Endothelial cell of umbilical vein (primary cell): ENCODE data around the gene CTIF. TPM values are rescaled to one million over a fixed set of nuclear protein-coding genes. Genes with fewer than 3 reads are reported as not detected.

Experiments used
- BruUV-seq: library from RNA; stranded (reverse); fragments of 400-500 nt; replicated peaks from 2 replicates; lab custom pipeline; 2021; lab: Mats Ljungman, UMichigan
- CTCF ChIA-PET: fragments of 300-600, 350-600 bp; sonication (Branson Sonifier 250); formaldehyde crosslinking; loops from one replicate; lab custom pipeline; 2021; ENCODE audit warnings: antibody characterized with exemption, inconsistent platforms; lab: Charles Lee
- POLR2A ChIA-PET: fragments of 300-600, 350-600 bp; sonication (Branson Sonifier 250); formaldehyde crosslinking; loops from one replicate; lab custom pipeline; 2021; ENCODE audit warnings: antibody characterized with exemption, inconsistent platforms; lab: Charles Lee
- DNase-seq: peaks from one replicate; pipeline ENCODE4 v3.0.0-alpha.2; 2011; ENCODE audit warnings: low read depth, low spot score
- FAIRE-seq: peaks from 2 replicates; lab custom pipeline; 2011; peaks lifted over from hg19 to GRCh38; lab: Jason Lieb, UNC
- H2AFZ ChIP-seq: 2 replicates; pipeline ENCODE4 v1.6.0; 2012; ENCODE audit warnings: low read depth, low read length, control low read depth, inconsistent platforms
- H3K27ac ChIP-seq: 2 replicates; pipeline ENCODE4 v1.5.1; 2011; ENCODE audit warnings: low read depth, mild to moderate bottlenecking, control low read depth, low read length, moderate library complexity; ENCODE audit not compliant: insufficient read depth
- H3K27me3 ChIP-seq, 2 experiments: 2 replicates each; pipeline versions ENCODE4 v1.6.0 to v1.6.1; 2011; ENCODE audit warnings: low read length in 2 of 2, mixed read lengths in 1 of 2; ENCODE audit not compliant: control insufficient read depth in 2 of 2, insufficient read depth in 2 of 2
- H3K36me3 ChIP-seq, 2 experiments: 2 replicates in 1 of 2; 3 replicates in 1 of 2; pipeline ENCODE4 v1.5.1; 2011; ENCODE audit warnings: low read length in 2 of 2, mild to moderate bottlenecking in 1 of 2, moderate library complexity in 1 of 2; ENCODE audit not compliant: control insufficient read depth in 2 of 2, insufficient read depth in 2 of 2; ENCODE audit errors: extremely low read depth in 1 of 2
- H3K4me1 ChIP-seq: 3 replicates; pipeline ENCODE4 v1.5.1; 2011; ENCODE audit warnings: mild to moderate bottlenecking, low read length; ENCODE audit not compliant: control insufficient read depth, insufficient read depth; ENCODE audit errors: extremely low read depth
- H3K4me2 ChIP-seq: 2 replicates; pipeline ENCODE4 v1.6.1; 2011; ENCODE audit warnings: low read length, control low read depth, mixed read lengths; ENCODE audit not compliant: insufficient read depth
- H3K4me3 ChIP-seq, 3 experiments: fragments of 200-600 bp in 1 of 3; sonication (generic), shearing (Covaris generic) in 1 of 3; replicated peaks in 1 of 3; 2 replicates each; pipeline ENCODE4 v1.5.1; 2011 to 2016; ENCODE audit warnings: control low read depth in 3 of 3, low read length in 3 of 3, mild to moderate bottlenecking in 2 of 3, inconsistent platforms in 1 of 3, low read depth in 1 of 3, moderate library complexity in 1 of 3; ENCODE audit not compliant: insufficient read depth in 1 of 3
- H3K79me2 ChIP-seq: 2 replicates; pipeline ENCODE4 v1.6.0; 2012; ENCODE audit warnings: low read length, inconsistent platforms; ENCODE audit not compliant: control insufficient read depth, insufficient read depth
- H3K9ac ChIP-seq: replicated peaks from 2 replicates; pipeline ENCODE3; 2011; ENCODE audit warnings: low read length, control low read depth; ENCODE audit not compliant: insufficient read depth; ENCODE audit errors: extremely low read depth
- H3K9me1 ChIP-seq: replicated peaks from 3 replicates; pipeline ENCODE4 v1.6.0; 2011; ENCODE audit warnings: mild to moderate bottlenecking, low read length; ENCODE audit not compliant: control insufficient read depth, insufficient read depth; ENCODE audit errors: extremely low read depth
- H3K9me3 ChIP-seq: replicated peaks from 2 replicates; pipeline ENCODE4 v1.5.1; 2012; ENCODE audit warnings: low read length, inconsistent platforms; ENCODE audit not compliant: control insufficient read depth, insufficient read depth
- H4K20me1 ChIP-seq: replicated peaks from 2 replicates; pipeline ENCODE3; 2011; ENCODE audit warnings: mild to moderate bottlenecking, low read length; ENCODE audit not compliant: control insufficient read depth, insufficient read depth; ENCODE audit errors: extremely low read depth
- EZH2 ChIP-seq: IDR thresholded peaks from 2 replicates; pipeline ENCODE4 v1.6.1; 2012; ENCODE audit warnings: borderline replicate concordance, low read depth, mild to moderate bottlenecking, moderate library complexity, low read length, inconsistent platforms; ENCODE audit not compliant: severe bottlenecking
- FOS ChIP-seq: IDR thresholded peaks from 2 replicates; pipeline ENCODE4 v1.6.1; 2011; ENCODE audit warnings: mild to moderate bottlenecking, low read length, moderate library complexity, borderline replicate concordance; ENCODE audit not compliant: insufficient read depth
- GATA2 ChIP-seq: IDR thresholded peaks from 2 replicates; pipeline ENCODE4 v1.7.0; 2011; ENCODE audit warnings: low read depth, mild to moderate bottlenecking, moderate library complexity, mixed read lengths, low read length; ENCODE audit not compliant: insufficient read length, insufficient read depth
- JUN ChIP-seq: IDR thresholded peaks from 2 replicates; pipeline ENCODE4 v1.6.1; 2011; ENCODE audit warnings: borderline replicate concordance, low read depth; ENCODE audit not compliant: insufficient read length, insufficient read depth
- MYC ChIP-seq: IDR thresholded peaks from one replicate; pipeline ENCODE4 v1.6.1; 2011; ENCODE audit warnings: mild to moderate bottlenecking, low read depth, low read length
- POLR2AphosphoS5 ChIP-seq: IDR thresholded peaks from 2 replicates; pipeline ENCODE4 v1.6.1; 2012; ENCODE audit warnings: low read depth, mild to moderate bottlenecking, control low read depth, low read length, moderate library complexity; ENCODE audit not compliant: insufficient read depth
- dilution Hi-C: fragments of 300-500 bp; cut with MboI; formaldehyde crosslinking; loops from one replicate; pipeline ENCODE4 v1.15.0; 2019; ENCODE audit warnings: low sequenced_read_pairs; ENCODE audit not compliant: extremely low pct_ligation_motif_present
- intact Hi-C: fragments of 100-400 bp; cut with micrococcal nuclease; formaldehyde crosslinking; loops from one replicate; pipeline ENCODE4 v1.10.0; 2022
- polyA plus RNA-seq, 4 experiments: library from polyadenylated mRNA; depleted of rRNA in 3 of 4; stranded (reverse) in 3 of 4; unstranded in 1 of 4; fragments of >200 nt; gene quantifications; 2 replicates each; pipeline versions ENCODE4 v1.2.1 to v1.2.3, GENCODE V29; 2011 to 2012; ENCODE audit warnings: missing spikeins in 1 of 4
- total RNA-seq: library from RNA; stranded (reverse); gene quantifications from 2 replicates; pipeline ENCODE4 v1.2.3, GENCODE V29; 2021
- TF ChIP-seq, protein P1 (sequence below), 2 donors: IDR thresholded peaks; 1 replicate in 1 of 2; 2 replicates in 1 of 2; pipeline ENCODE4 v1.5.1; 2011; ENCODE audit warnings: low read length in 2 of 2, mild to moderate bottlenecking in 2 of 2, moderate library complexity in 2 of 2, control low read depth in 1 of 2, inconsistent platforms in 1 of 2, low read depth in 1 of 2; ENCODE audit not compliant: insufficient read depth in 1 of 2; ENCODE audit errors: extremely low read depth in 1 of 2
- TF ChIP-seq, protein P2 (sequence below): IDR thresholded peaks from 2 replicates; pipeline ENCODE4 v1.6.1; 2011; ENCODE audit not compliant: insufficient read depth, insufficient read length

The CTIF gene
- total and polyA plus RNA-seq, 2 donors (not counting 3 experiments of a cell fraction or from before 2014, with no cell fraction given) = 20.9 to 57.7 TPM

DNA sequence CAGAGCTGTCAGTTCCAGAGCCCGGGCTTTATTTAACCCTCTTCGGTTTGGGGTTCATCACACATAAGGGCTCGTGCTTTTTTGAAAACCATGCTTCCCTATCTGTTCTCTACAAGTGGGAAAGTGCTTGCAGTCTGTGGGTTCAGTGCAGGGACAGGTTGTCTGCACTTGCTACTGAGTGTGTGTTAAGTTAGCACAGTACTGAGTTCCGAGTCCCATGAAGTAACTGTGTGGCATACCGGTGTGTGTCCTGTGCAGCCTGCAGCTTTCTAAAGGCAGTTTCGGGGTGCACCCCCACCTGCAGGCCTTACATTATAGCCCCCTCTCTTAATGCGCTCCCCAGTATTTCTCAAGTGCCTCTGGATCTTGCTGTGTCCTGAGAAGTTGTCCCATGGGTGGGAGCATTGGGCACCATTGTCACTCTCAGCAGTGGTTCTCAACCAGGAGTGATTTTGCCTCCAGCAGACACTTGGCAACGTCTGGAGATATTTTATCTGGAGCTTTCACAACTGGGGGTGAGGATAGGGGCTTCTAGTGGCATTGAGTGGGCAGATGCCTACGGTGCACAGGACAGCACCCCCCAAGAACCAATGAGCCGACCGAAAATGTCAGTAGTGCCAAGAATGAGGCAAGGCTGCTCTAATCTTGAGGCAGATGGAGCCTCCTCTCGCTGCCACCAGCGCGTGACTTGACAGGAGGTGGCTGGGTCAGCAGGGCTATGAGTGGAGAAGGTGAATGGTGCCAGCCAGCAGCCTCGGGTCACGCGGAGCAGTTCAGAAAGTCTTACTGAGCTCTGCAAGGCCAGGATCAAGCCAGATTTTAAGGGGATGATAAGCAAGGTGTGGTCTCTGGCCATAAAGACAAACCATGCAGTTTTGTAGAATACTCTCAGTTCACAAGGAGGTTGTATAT lies 259.8 kb downstream of the CTIF start:
- no peaks in the 10 kb centered on the region for H3K4me1 ChIP-seq
- H3K27ac ChIP-seq = no peak overlapping the region
- FAIRE-seq (no peak), DNase-seq (no peak)
- TF ChIP-seq MYC (no peak), POLR2AphosphoS5 (no peak), FOS (no peak), EZH2 (no peak), GATA2 (no peak), JUN (no peak)
- TF ChIP-seq, protein P1, sequence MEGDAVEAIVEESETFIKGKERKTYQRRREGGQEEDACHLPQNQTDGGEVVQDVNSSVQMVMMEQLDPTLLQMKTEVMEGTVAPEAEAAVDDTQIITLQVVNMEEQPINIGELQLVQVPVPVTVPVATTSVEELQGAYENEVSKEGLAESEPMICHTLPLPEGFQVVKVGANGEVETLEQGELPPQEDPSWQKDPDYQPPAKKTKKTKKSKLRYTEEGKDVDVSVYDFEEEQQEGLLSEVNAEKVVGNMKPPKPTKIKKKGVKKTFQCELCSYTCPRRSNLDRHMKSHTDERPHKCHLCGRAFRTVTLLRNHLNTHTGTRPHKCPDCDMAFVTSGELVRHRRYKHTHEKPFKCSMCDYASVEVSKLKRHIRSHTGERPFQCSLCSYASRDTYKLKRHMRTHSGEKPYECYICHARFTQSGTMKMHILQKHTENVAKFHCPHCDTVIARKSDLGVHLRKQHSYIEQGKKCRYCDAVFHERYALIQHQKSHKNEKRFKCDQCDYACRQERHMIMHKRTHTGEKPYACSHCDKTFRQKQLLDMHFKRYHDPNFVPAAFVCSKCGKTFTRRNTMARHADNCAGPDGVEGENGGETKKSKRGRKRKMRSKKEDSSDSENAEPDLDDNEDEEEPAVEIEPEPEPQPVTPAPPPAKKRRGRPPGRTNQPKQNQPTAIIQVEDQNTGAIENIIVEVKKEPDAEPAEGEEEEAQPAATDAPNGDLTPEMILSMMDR (IDR thresholded peaks at IDR 0.05; ENCODE audit: extremely low read depth in 1 of 2, insufficient read depth in 1 of 2, low read depth in 1 of 2, low read length in 2 of 2) = no peak
- TF ChIP-seq, protein P2, sequence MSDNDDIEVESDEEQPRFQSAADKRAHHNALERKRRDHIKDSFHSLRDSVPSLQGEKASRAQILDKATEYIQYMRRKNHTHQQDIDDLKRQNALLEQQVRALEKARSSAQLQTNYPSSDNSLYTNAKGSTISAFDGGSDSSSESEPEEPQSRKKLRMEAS = no peak
- H3K27me3 ChIP-seq = no peaks in the 10 kb centered on the region
- no peak overlapping the region for H2AFZ ChIP-seq
- CTCF ChIA-PET = no interaction called here
- no peak overlapping the region for H3K4me2 ChIP-seq
- POLR2A ChIA-PET = no interaction called here
- no TSS peak for BruUV-seq
- H3K36me3 ChIP-seq = peaks cover 0 to 8% of the 10 kb centered on the region in 2 experiments
- dilution Hi-C loops (no loop called here), intact Hi-C loops (no loop called here)
- H3K9ac ChIP-seq = no peak overlapping the region
- no peaks in the 10 kb centered on the region for H3K9me1 ChIP-seq
- H3K79me2 ChIP-seq = no peaks in the 10 kb centered on the region
- H4K20me1 ChIP-seq = no peaks in the 10 kb centered on the region
- H3K9me3 ChIP-seq = no peaks in the 10 kb centered on the region
- no peak overlapping the region for H3K4me3 ChIP-seq
